Subcutaneous abdominal adipose tissue (tissue), 5 donors: ENCODE measurements around the gene TMEM187.

Source experiments
- H3K27ac ChIP-seq: one replicate; pipeline ENCODE4 v1.7.0; 2013; ENCODE audit warnings: low read depth, mild to moderate bottlenecking, inconsistent platforms, low read length, moderate library complexity
- H3K27me3 ChIP-seq, 5 donors: one replicate each; pipeline ENCODE4 v1.7.0; 2013; ENCODE audit warnings: low read length in 5 of 5, inconsistent platforms in 1 of 5; ENCODE audit not compliant: control insufficient read depth in 5 of 5, insufficient read depth in 4 of 5
- H3K36me3 ChIP-seq, 5 donors: one replicate each; pipeline ENCODE4 v1.7.0; 2013; ENCODE audit warnings: low read length in 5 of 5; ENCODE audit not compliant: control insufficient read depth in 5 of 5, insufficient read depth in 5 of 5
- H3K4me1 ChIP-seq, 5 donors: one replicate each; pipeline ENCODE4 v1.7.0; 2013; ENCODE audit warnings: low read length in 5 of 5, mild to moderate bottlenecking in 3 of 5, moderate library complexity in 1 of 5; ENCODE audit not compliant: control insufficient read depth in 5 of 5, insufficient read depth in 5 of 5
- H3K4me3 ChIP-seq, 5 donors: one replicate each; pipeline ENCODE4 v1.7.0; 2013; ENCODE audit warnings: low read length in 5 of 5, low read depth in 1 of 5
- H3K9ac ChIP-seq, 5 donors: one replicate each; pipeline ENCODE4 v1.7.0; 2013; ENCODE audit warnings: low read length in 5 of 5, mild to moderate bottlenecking in 4 of 5, moderate library complexity in 3 of 5
- H3K9me3 ChIP-seq, 5 donors: one replicate each; pipeline ENCODE4 v1.7.0; 2013; ENCODE audit warnings: low read length in 5 of 5; ENCODE audit not compliant: control insufficient read depth in 5 of 5
- donor health status: healthy.
- donor health status: healthy.
- donor health status: healthy.
- donor health status: healthy.
- donor health status: healthy.

Gene TMEM187

GRCh38 chrX:154010330-154011087 is 38.0 kb downstream of the TMEM187 start:
- Histone ChIP-seq H3K27me3 (peaks cover 0 to 17% (median 8%) of the 10 kb centered on the region in 5 donors), H3K4me3 (no peak overlapping the region), H3K4me1 (peaks cover 0 to 11% (median 0%) of the 10 kb centered on the region in 5 donors), H3K27ac (no peak overlapping the region), H3K36me3 (peaks cover 0 to 24% (median 1%) of the 10 kb centered on the region in 5 donors), H3K9me3 (no peaks in the 10 kb centered on the region), H3K9ac (no peak overlapping the region)

DNA sequence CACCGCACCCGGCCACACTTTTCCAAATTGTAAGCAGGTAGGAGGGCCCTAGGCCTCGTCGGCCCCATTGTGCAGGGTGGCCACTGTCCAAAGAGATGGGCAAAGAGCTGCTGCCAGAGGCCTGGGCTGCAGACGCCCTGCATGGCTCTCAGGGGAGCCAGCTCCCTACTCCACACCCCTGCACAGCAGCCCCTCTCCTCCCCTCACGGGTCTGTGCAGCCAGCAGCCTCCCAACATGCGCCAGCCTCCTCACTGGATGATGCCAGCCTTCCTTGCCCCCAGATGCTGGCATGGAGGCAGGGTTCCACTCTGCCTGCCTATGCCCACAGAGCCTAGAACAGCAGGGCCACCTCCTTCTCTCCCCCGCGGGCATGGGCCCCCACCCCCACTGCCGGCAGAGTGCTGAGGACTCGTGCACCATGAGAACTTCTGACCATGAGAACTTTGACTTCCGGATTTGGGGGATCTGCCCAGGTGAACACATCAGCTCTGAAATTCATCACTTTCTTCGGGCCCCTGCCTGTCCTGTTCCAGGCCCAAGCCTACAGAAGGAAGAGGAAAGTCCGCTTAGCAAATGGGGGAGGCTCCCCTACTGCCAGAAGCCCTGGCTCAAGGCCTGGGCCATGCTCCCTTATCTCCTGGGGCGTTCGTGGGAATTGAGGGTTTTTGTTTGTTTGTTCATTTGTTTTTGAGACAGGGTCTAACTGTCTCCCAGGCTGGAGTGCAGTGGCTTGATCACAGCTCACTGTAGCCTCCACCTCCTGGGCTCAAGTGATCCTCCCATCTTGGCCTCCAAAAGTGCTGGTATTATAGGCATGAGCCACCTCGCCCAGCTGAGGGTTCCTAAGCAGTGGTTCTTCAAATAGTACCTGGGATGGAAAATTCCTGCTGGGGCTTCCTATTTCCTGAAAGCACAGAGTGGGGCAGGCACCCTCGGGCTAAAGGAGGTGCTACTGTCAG is 39.1 kb downstream of the TMEM187 start:
- Histone ChIP-seq H3K27ac (no peak overlapping the region), H3K27me3 (peaks cover 0 to 20% (median 16%) of the 10 kb centered on the region in 5 donors), H3K4me3 (no peak overlapping the region), H3K36me3 (peaks cover 0 to 33% (median 6%) of the 10 kb centered on the region in 5 donors), H3K4me1 (peaks cover 0 to 11% (median 0%) of the 10 kb centered on the region in 5 donors), H3K9me3 (no peaks in the 10 kb centered on the region), H3K9ac (no peak overlapping the region)

DNA sequence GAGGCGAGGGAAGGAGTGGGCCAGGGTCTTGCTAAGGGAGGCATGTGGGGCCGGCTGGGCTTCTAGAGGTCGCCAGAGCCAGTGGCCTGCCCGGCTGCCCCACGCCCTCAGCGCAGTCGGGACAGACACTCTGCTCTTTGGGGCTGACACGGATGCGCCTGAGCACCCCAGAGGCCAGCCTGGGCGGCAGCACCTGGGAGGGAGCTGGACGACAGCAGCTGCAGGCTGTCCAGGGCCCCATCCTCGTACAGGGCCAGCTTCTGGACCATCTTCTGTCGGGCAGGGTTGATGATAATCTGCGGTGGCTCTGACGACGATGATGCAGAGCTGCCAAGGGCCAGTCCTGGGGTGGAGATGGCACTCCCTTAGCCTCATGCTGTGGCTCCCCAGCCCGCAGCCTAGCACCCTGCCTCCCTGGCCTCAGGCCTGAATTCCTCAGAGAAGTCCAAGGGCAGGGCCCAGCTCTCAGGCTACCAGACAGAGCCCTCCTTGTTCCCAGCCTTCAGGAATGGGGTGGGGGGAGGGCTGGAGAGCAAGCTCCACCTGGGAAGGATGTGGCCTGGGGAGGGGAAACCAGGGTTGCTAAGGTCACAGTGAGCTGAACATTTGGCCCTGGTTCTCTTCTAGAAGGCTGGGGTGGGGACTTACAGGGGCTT is 39.9 kb downstream of the TMEM187 start:
- Histone ChIP-seq H3K4me3 (no peak overlapping the region), H3K27me3 (peaks cover 0 to 23% (median 10%) of the 10 kb centered on the region in 5 donors), H3K4me1 (peaks cover 0 to 5% (median 0%) of the 10 kb centered on the region in 5 donors), H3K27ac (no peak overlapping the region), H3K36me3 (peaks cover 0 to 41% (median 11%) of the 10 kb centered on the region in 5 donors), H3K9ac (no peak overlapping the region), H3K9me3 (no peaks in the 10 kb centered on the region)

DNA sequence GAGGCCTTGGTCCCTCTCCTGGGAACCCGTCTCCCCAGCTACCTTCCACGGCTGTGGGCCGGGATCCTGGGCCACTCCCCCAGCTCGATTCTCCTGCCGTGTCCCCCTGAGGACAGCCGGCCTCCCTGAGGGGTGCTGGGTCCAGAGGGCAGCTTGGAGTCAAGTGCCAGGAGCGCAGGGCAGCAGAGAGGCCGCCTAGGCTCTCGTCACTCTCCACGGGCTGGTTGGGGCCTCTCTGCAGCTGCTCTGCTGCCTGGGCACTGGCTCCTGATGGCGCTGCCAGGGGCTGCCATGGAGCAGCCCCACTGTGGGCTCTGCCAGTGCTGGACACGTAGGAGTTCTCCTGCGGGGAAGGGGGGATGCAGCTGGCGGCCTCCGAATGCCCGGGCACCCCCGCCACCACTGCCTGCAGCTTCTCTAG is 40.5 kb downstream of the TMEM187 start:
- no peaks in the 10 kb centered on the region for H3K9me3 ChIP-seq
- peaks cover 0 to 45% (median 14%) of the 10 kb centered on the region in 5 donors for H3K36me3 ChIP-seq
- H3K27ac ChIP-seq: no peak overlapping the region
- no peak overlapping the region for H3K4me3 ChIP-seq
- H3K27me3 ChIP-seq: peaks cover 0 to 26% (median 9%) of the 10 kb centered on the region in 5 donors
- no peak overlapping the region for H3K9ac ChIP-seq
- H3K4me1 ChIP-seq: peaks cover 0 to 6% (median 2%) of the 10 kb centered on the region in 5 donors

DNA sequence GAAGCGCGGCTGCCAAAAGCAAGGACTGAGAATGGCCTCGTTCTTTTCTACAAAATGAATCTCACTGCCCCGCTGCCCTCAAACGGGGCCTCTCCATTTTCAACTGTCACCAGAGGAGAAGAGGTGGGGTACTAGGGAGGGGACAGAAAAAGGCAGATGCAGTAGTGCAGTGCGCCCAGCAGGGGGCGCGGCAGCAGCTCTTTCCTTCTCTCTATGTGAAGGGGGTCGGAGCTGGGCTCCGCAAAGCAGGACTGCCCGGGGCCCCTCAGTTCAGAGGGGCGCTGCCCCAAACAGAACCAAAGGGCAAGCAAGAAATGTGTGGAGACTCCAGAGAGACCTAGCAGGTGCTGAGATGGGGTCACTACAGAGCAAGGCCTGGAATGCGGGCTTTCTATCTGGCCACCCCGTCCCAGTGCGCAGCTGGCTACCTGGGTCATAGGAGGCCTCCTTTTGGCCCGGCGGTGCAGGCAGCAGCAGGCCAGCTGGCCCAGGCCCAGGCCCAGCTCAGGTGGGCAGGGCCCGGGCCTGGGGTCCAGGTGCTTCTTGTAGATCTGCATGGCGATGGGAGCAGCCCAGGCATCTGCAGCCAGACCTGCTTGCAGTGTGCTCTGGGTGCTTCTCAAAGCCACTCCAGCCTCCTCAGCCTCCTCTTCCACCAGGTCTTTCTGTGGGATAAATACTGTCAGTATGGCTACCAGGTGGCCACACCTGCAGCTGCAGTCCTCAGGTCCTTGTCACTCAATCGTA is 41.2 kb downstream of the TMEM187 start:
- Histone ChIP-seq H3K4me3 (no peak overlapping the region), H3K4me1 (peaks cover 0 to 11% (median 10%) of the 10 kb centered on the region in 5 donors), H3K36me3 (peaks cover 0 to 48% (median 16%) of the 10 kb centered on the region in 5 donors), H3K27me3 (peaks cover 0 to 26% (median 9%) of the 10 kb centered on the region in 5 donors), H3K9ac (no peak overlapping the region), H3K27ac (no peak overlapping the region), H3K9me3 (no peaks in the 10 kb centered on the region)

DNA sequence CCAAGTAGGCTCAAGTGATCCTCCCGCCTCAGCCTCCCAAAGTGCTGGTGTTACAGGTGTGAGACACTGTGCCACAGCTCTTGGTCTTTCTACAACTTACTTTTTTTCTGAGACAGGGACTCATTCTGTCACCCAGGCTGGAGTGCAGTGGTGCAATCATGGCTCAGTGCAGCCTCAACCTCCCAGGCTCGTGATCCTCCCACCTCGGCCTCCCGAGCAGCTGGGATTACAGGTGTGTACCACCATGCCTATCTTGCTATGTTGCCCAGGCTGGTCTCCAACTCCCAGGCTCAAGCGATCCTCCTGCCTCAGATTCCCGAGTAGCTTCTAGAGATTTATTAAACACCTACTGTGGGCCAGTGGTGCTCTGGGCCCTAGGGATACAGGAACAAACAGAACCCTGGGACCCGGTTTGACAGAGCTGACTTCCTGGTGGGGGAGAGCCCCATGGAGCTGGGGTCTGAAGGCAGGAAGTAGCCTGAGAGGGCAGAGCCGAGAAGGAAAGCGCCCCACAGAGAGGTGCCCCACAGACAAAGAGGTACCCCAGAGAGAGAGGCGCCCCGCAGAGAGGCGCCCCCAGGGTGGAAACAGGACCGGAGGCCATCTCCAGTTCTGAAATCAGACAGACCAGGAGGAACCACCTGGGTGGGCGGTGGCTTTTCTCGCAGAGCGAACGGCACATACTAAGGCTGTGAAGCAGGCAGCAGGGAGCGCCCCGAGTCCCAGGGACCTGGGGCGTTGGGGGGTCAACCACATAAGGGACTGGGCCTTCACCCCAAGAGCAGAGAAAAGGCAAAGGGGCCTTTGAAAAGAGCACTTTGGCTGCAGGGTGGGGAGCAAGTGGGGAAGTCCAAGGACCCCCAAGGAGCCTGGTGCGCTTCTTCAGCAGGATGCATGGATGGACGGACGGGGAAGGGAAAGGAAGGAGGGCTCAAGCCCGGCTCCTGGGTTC is 42.2 kb downstream of the TMEM187 start:
- Histone ChIP-seq H3K36me3 (peaks cover 0 to 48% (median 16%) of the 10 kb centered on the region in 5 donors), H3K4me3 (no peak overlapping the region), H3K27me3 (peaks cover 0 to 26% (median 9%) of the 10 kb centered on the region in 5 donors)

GRCh38 chrX:154015581-154016264 is 43.2 kb downstream of the TMEM187 start:
- no peak overlapping the region for H3K27ac ChIP-seq
- H3K9ac ChIP-seq: no peak overlapping the region
- peaks cover 0 to 30% (median 9%) of the 10 kb centered on the region in 5 donors for H3K27me3 ChIP-seq
- no peak overlapping the region for H3K4me3 ChIP-seq
- peaks cover 2 to 23% (median 18%) of the 10 kb centered on the region in 5 donors for H3K4me1 ChIP-seq
- peaks cover 0 to 48% (median 16%) of the 10 kb centered on the region in 5 donors for H3K36me3 ChIP-seq
- no peaks in the 10 kb centered on the region for H3K9me3 ChIP-seq

More for the DNA sequence above, 42.2 kb downstream of the TMEM187 start:
- peaks cover 0 to 16% (median 12%) of the 10 kb centered on the region in 5 donors for H3K4me1 ChIP-seq
- H3K9me3 ChIP-seq: no peaks in the 10 kb centered on the region
- H3K27ac ChIP-seq: no peak overlapping the region
- no peak overlapping the region for H3K9ac ChIP-seq

DNA sequence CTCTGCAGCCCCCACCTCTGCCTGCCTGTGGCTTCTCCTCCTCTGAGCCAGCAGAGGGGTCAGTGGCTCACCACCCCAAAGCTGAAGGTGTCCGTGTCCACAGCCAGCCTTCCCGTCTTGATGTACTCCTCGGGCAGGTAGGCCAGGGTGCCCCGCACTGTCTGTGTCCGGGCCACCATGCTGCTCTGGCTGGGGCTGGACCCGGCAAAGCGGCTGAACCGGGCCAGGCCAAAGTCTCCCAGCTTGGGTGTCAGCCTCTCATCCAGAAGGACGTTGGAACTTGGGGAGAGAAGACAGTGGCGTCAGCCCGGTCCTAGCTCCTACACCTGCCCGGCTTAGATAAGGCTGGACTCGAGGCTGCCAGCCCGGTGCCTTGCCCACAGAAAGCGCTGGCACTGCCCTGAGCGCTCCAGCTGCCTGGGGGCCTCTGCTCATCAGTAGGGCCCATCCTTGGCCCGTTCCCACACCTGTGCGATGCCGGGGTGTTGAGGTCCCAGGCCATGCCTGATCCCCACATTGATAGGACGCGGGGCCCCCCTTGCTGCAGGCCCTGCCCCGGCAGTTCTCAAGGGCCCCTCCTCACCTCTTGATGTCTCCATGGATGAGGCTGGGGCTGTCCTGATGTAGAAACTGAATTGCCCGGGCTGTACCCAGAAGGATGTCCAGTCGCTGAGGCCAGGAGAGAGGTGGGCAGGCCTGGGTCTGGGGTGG is 44.0 kb downstream of the TMEM187 start:
- Histone ChIP-seq H3K9ac (no peak overlapping the region), H3K4me1 (peaks cover 2 to 30% (median 25%) of the 10 kb centered on the region in 5 donors), H3K27me3 (peaks cover 0 to 36% (median 16%) of the 10 kb centered on the region in 5 donors), H3K4me3 (no peak overlapping the region), H3K27ac (no peak overlapping the region), H3K9me3 (no peaks in the 10 kb centered on the region), H3K36me3 (peaks cover 0 to 44% (median 16%) of the 10 kb centered on the region in 5 donors)
